ENCODE measurements around the gene MUCL3. TPM values are rescaled to one million over a fixed set of nuclear protein-coding genes. Genes with fewer than 3 reads are reported as not detected.

MUCL3 gene
- polyA plus RNA-seq, 3 donors = not detected

GRCh38 chr6:30990422-30991086 lies 49.8 kb downstream of the MUCL3 start:
- H3K79me2 ChIP-seq (ENCODE audit: insufficient read depth, low read length) = no peaks in the 10 kb centered on the region
- H3K4me3 ChIP-seq (replicated peaks in 1 of 3; ENCODE audit: low read depth in 2 of 3, low read length in 3 of 3) = no peak overlapping the region
- Mint-ChIP-seq H3K27ac (no peak overlapping the region), H3K4me1 (peaks cover 4% of the 10 kb centered on the region), H3K4me3 (no peak overlapping the region), H3K27me3 (ENCODE audit: low read depth in 3 of 3) (peaks cover under 1 to 6% (median 3%) of the 10 kb centered on the region in 3 donors), H3K9me3 (peaks cover 0 to 13% (median 5%) of the 10 kb centered on the region in 7 donors), H3K36me3 (no peaks in the 10 kb centered on the region)
- H3K9ac ChIP-seq (ENCODE audit: insufficient read depth, low read length, poor library complexity, severe bottlenecking) = no peak overlapping the region
- no peaks in the 10 kb centered on the region for H3K9me3 ChIP-seq (replicated peaks in 1 of 2; ENCODE audit: control insufficient read depth in 1 of 2, insufficient read depth in 1 of 2, low read length in 2 of 2)
- 67% methylated on average over 7 of the region's 8 CpGs for WGBS (ENCODE audit: insufficient coverage)
- H3K27ac ChIP-seq (ENCODE audit: low read depth in 1 of 2, low read length in 2 of 2) = no peak overlapping the region
- no peaks in the 10 kb centered on the region for H3K36me3 ChIP-seq (replicated peaks in 1 of 2; ENCODE audit: control insufficient read depth in 1 of 2, insufficient read depth in 2 of 2, low read length in 2 of 2)
- intact Hi-C loops (cut with micrococcal nuclease) = no loop called here
- H3K27me3 ChIP-seq (ENCODE audit: control insufficient read depth in 2 of 2, insufficient read depth in 2 of 2, low read length in 2 of 2) = no peaks in the 10 kb centered on the region
- no peak overlapping the region for H2AFZ ChIP-seq (ENCODE audit: insufficient read depth, low read depth, low read length, poor library complexity, severe bottlenecking)
- no peaks in the 10 kb centered on the region for H4K20me1 ChIP-seq (ENCODE audit: insufficient read depth, low read length)
- H3K4me2 ChIP-seq (replicated peaks; ENCODE audit: extremely low read depth, low read length, poor library complexity, severe bottlenecking) = no peak overlapping the region
- TF ChIP-seq, protein P1, sequence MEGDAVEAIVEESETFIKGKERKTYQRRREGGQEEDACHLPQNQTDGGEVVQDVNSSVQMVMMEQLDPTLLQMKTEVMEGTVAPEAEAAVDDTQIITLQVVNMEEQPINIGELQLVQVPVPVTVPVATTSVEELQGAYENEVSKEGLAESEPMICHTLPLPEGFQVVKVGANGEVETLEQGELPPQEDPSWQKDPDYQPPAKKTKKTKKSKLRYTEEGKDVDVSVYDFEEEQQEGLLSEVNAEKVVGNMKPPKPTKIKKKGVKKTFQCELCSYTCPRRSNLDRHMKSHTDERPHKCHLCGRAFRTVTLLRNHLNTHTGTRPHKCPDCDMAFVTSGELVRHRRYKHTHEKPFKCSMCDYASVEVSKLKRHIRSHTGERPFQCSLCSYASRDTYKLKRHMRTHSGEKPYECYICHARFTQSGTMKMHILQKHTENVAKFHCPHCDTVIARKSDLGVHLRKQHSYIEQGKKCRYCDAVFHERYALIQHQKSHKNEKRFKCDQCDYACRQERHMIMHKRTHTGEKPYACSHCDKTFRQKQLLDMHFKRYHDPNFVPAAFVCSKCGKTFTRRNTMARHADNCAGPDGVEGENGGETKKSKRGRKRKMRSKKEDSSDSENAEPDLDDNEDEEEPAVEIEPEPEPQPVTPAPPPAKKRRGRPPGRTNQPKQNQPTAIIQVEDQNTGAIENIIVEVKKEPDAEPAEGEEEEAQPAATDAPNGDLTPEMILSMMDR (IDR thresholded peaks at IDR 0.05) = no peak
- DNase-seq = no peak
- no peaks in the 10 kb centered on the region for H3K4me1 ChIP-seq (ENCODE audit: control insufficient read depth in 1 of 2, insufficient read depth in 2 of 2, low read length in 2 of 2)

GRCh38 chr6:30991891-30992290 lies 51.1 kb downstream of the MUCL3 start:
- Histone ChIP-seq H2AFZ (ENCODE audit: insufficient read depth, low read depth, low read length, poor library complexity, severe bottlenecking) (no peak overlapping the region), H3K27ac (ENCODE audit: low read depth in 1 of 2, low read length in 2 of 2) (no peak overlapping the region), H3K4me2 (replicated peaks; ENCODE audit: extremely low read depth, low read length, poor library complexity, severe bottlenecking) (no peak overlapping the region), H3K79me2 (ENCODE audit: insufficient read depth, low read length) (no peaks in the 10 kb centered on the region), H3K9ac (ENCODE audit: insufficient read depth, low read length, poor library complexity, severe bottlenecking) (no peak overlapping the region), H3K9me3 (replicated peaks in 1 of 2; ENCODE audit: control insufficient read depth in 1 of 2, insufficient read depth in 1 of 2, low read length in 2 of 2) (no peaks in the 10 kb centered on the region), H3K4me3 (replicated peaks in 1 of 3; ENCODE audit: low read depth in 2 of 3, low read length in 3 of 3) (no peak overlapping the region), H3K36me3 (replicated peaks in 1 of 2; ENCODE audit: control insufficient read depth in 1 of 2, insufficient read depth in 2 of 2, low read length in 2 of 2) (no peaks in the 10 kb centered on the region), H4K20me1 (ENCODE audit: insufficient read depth, low read length) (no peaks in the 10 kb centered on the region), H3K27me3 (ENCODE audit: control insufficient read depth in 2 of 2, insufficient read depth in 2 of 2, low read length in 2 of 2) (no peaks in the 10 kb centered on the region), H3K4me1 (ENCODE audit: control insufficient read depth in 1 of 2, insufficient read depth in 2 of 2, low read length in 2 of 2) (no peaks in the 10 kb centered on the region)
- H3K4me1 Mint-ChIP-seq = peaks cover 4% of the 10 kb centered on the region
- peaks cover 0 to 13% (median 5%) of the 10 kb centered on the region in 7 donors for H3K9me3 Mint-ChIP-seq
- intact Hi-C loops (cut with micrococcal nuclease) = no loop called here
- WGBS (ENCODE audit: insufficient coverage) = 100% methylated on average over 1 of the region's 2 CpGs
- DNase-seq = no peak
- no peak overlapping the region for H3K4me3 Mint-ChIP-seq
- no peaks in the 10 kb centered on the region for H3K36me3 Mint-ChIP-seq
- H3K27me3 Mint-ChIP-seq (ENCODE audit: low read depth in 3 of 3) = peaks cover 1 to 6% (median 3%) of the 10 kb centered on the region in 3 donors
- TF ChIP-seq, protein P1 (IDR thresholded peaks at IDR 0.05) = no peak
- H3K27ac Mint-ChIP-seq = no peak overlapping the region
